GM12878 (cell line): ENCODE data around the gene PPP6C. TPM values are rescaled to one million over a fixed set of nuclear protein-coding genes. Genes with fewer than 3 reads are reported as not detected.

ENCODE experiments used
- ATAC-seq: fragments of 200-7000 bp; cut with Tn5 transposase; 3 replicates; pipeline ENCODE4 v1.9.1; 2020; ENCODE audit warnings: mild to moderate bottlenecking, moderate library complexity
- BruUV-seq: library from RNA; stranded (reverse); fragments of 400-500 nt; replicated peaks from 2 replicates; lab custom pipeline; 2021; lab: Mats Ljungman, UMichigan
- CTCF ChIA-PET: fragments of 300-600 bp; sonication (Branson Sonifier 250); formaldehyde crosslinking; extraction: SDS; loops from one replicate; lab custom pipeline; 2021; ENCODE audit warnings: inconsistent platforms; lab: Yijun Ruan, JAX
- POLR2A ChIA-PET: fragments of 350-600 bp; formaldehyde crosslinking; extraction: SDS; loops from one replicate; lab custom pipeline; 2021; ENCODE audit warnings: inconsistent platforms; lab: Charles Lee
- RAD21 ChIA-PET: fragments of 300-600 bp; sonication (Branson Sonifier 250); formaldehyde crosslinking; loops from one replicate; lab custom pipeline; 2023; ENCODE audit warnings: antibody characterized with exemption; ENCODE audit not compliant: unreplicated experiment; lab: Charles Lee
- SMC1A ChIA-PET: fragments of 300-600 bp; sonication (Branson Sonifier 250); formaldehyde crosslinking; loops from one replicate; lab custom pipeline; 2023; ENCODE audit not compliant: unreplicated experiment, uncharacterized antibody; lab: Charles Lee
- DNase-seq: peaks from one replicate; pipeline ENCODE4 v3.0.0-alpha.2; 2011; ENCODE audit warnings: low read depth, low spot score
- FAIRE-seq: peaks from 3 replicates; lab custom pipeline; 2011; peaks lifted over from hg19 to GRCh38; lab: Jason Lieb, UNC
- H2AFZ ChIP-seq: 2 replicates; pipeline ENCODE4 v1.6.0; 2011; ENCODE audit warnings: low read depth, low read length, control low read depth; ENCODE audit not compliant: control insufficient read depth
- H3K27ac ChIP-seq: 2 replicates; pipeline ENCODE4 v1.5.1; 2011; ENCODE audit warnings: control low read depth; ENCODE audit not compliant: control insufficient read depth, insufficient read depth
- H3K27me3 ChIP-seq, 2 experiments: replicated peaks in 1 of 2; 2 replicates each; pipeline versions ENCODE4 v1.6.0 to v1.6.1; 2011; ENCODE audit warnings: low read length in 1 of 2; ENCODE audit not compliant: control insufficient read depth in 2 of 2, insufficient read depth in 2 of 2
- H3K36me3 ChIP-seq, 2 experiments: 2 replicates each; pipeline ENCODE4 v1.5.1; 2011; ENCODE audit warnings: low read length in 1 of 2; ENCODE audit not compliant: control insufficient read depth in 2 of 2, insufficient read depth in 2 of 2
- H3K4me1 ChIP-seq: 2 replicates; pipeline ENCODE4 v1.6.1; 2011; ENCODE audit warnings: mild to moderate bottlenecking, low read length, moderate library complexity, mixed read lengths; ENCODE audit not compliant: control insufficient read depth, insufficient read depth
- H3K4me2 ChIP-seq: 2 replicates; pipeline ENCODE4 v1.6.0; 2011; ENCODE audit warnings: control low read depth; ENCODE audit not compliant: control insufficient read depth, insufficient read depth
- H3K4me3 ChIP-seq: fragments of 200-600 bp; sonication (generic); 2 replicates; pipeline ENCODE4 v1.5.1; 2016
- H3K79me2 ChIP-seq: 2 replicates; pipeline ENCODE4 v1.6.0; 2011; ENCODE audit warnings: low read length; ENCODE audit not compliant: control insufficient read depth, insufficient read depth
- H3K9ac ChIP-seq: 2 replicates; pipeline ENCODE4 v1.8.0; 2011; ENCODE audit warnings: low read length, control low read depth, mixed read lengths; ENCODE audit not compliant: control insufficient read depth, insufficient read depth
- H3K9me3 ChIP-seq: replicated peaks from 3 replicates; pipeline ENCODE4 v1.5.1; 2011; ENCODE audit warnings: mild to moderate bottlenecking, low read length; ENCODE audit not compliant: control insufficient read depth, insufficient read depth
- H4K20me1 ChIP-seq: 2 replicates; pipeline ENCODE4 v1.6.0; 2011; ENCODE audit not compliant: control insufficient read depth, insufficient read depth
- BCL11A ChIP-seq: IDR thresholded peaks from 2 replicates; pipeline ENCODE4 v1.6.1; 2011; ENCODE audit warnings: low read depth, low read length
- CREM ChIP-seq: IDR thresholded peaks from 2 replicates; pipeline ENCODE4 v1.6.1; 2014; ENCODE audit warnings: antibody characterized with exemption, low read depth
- EGR1 ChIP-seq, 2 experiments: IDR thresholded peaks; 1 replicate in 1 of 2; 2 replicates in 1 of 2; pipeline ENCODE4 v1.6.1; 2011 to 2012; ENCODE audit warnings: low read depth in 2 of 2, low read length in 2 of 2, borderline replicate concordance in 1 of 2, mild to moderate bottlenecking in 1 of 2, moderate library complexity in 1 of 2
- EZH2 ChIP-seq: IDR thresholded peaks from 2 replicates; pipeline ENCODE4 v1.6.1; 2012; ENCODE audit warnings: low read depth, mild to moderate bottlenecking, control low read depth, inconsistent platforms, low read length, borderline replicate concordance; ENCODE audit not compliant: control insufficient read depth
- FOS ChIP-seq: IDR thresholded peaks from 3 replicates; pipeline ENCODE4 v1.6.1; 2011; ENCODE audit warnings: borderline replicate concordance; ENCODE audit not compliant: insufficient read length; ENCODE audit errors: extremely low read depth
- FOXM1 ChIP-seq: IDR thresholded peaks from 2 replicates; pipeline ENCODE4 v1.6.1; 2012; ENCODE audit warnings: low read depth, mild to moderate bottlenecking, inconsistent platforms, low read length, moderate library complexity
- GABPA ChIP-seq: IDR thresholded peaks from 2 replicates; pipeline ENCODE4 v1.6.1; 2014; ENCODE audit warnings: antibody characterized with exemption, low read depth, mild to moderate bottlenecking, inconsistent platforms
- MEF2B ChIP-seq: fragments of 450-650 bp; IDR thresholded peaks from 2 replicates; pipeline ENCODE4 v1.6.1; 2018; ENCODE audit warnings: mild to moderate bottlenecking, moderate library complexity; ENCODE audit not compliant: partially characterized antibody, poor library complexity, severe bottlenecking
- NFYA ChIP-seq: IDR thresholded peaks from 2 replicates; pipeline ENCODE4 v1.6.1; 2011; ENCODE audit warnings: low read depth, mild to moderate bottlenecking, low read length, improper control_type of control experiment, borderline replicate concordance
- RFX5 ChIP-seq: IDR thresholded peaks from 2 replicates; pipeline ENCODE4 v1.6.1; 2011; ENCODE audit warnings: low read depth, low read length, improper control_type of control experiment
- SMARCA5 ChIP-seq: fragments of 450-650 bp; IDR thresholded peaks from 2 replicates; pipeline ENCODE4 v1.6.1; 2017; ENCODE audit warnings: mild to moderate bottlenecking
- TCF12 ChIP-seq: IDR thresholded peaks from 2 replicates; pipeline ENCODE4 v1.6.1; 2011; ENCODE audit warnings: low read depth, mild to moderate bottlenecking, low read length
- WRNIP1 ChIP-seq: IDR thresholded peaks from 2 replicates; pipeline ENCODE4 v1.6.1; 2011; ENCODE audit warnings: low read depth, low read length, improper control_type of control experiment, borderline replicate concordance
- ZNF207 ChIP-seq: fragments of 450-650 bp; IDR thresholded peaks from 2 replicates; pipeline ENCODE4 v1.6.1; 2014; ENCODE audit warnings: antibody characterized with exemption, mild to moderate bottlenecking, borderline replicate concordance
- ZNF622 ChIP-seq: fragments of 450-650 bp; IDR thresholded peaks from 2 replicates; pipeline ENCODE4 v1.6.1; 2017; ENCODE audit warnings: mild to moderate bottlenecking, inconsistent platforms
- WGBS: methylation state at CpG from one replicate; pipeline ENCODE4 v1.1.6; 2016; ENCODE audit warnings: low lambda C conversion rate; ENCODE audit not compliant: insufficient replicate concordance, insufficient coverage; ENCODE audit errors: missing lambda C conversion rate; 5-methylcytosine and 5-hydroxymethylcytosine counted together
- in situ Hi-C: fragments of 300-500 bp; cut with MboI; formaldehyde crosslinking; loops from 9 replicates; pipeline ENCODE4 v1.14.3; 2018; ENCODE audit warnings: mixed read lengths
- intact Hi-C: fragments of 100-400 bp; cut with micrococcal nuclease; formaldehyde crosslinking; loops from one replicate; pipeline ENCODE4 v1.14.2; 2022; ENCODE audit not compliant: unreplicated experiment
- polyA plus RNA-seq, 11 experiments: library from polyadenylated mRNA; depleted of rRNA in 4 of 11; unstranded in 6 of 11; stranded (reverse) in 5 of 11; fragments of >200 nt; fragmentation: Nextera tagmentation in 4 of 11; fragmentation: Illumina TruSeq in 1 of 11; extraction: Ambion mirVana in 4 of 11; extraction: Trizol in 1 of 11; gene quantifications; 1 replicate in 1 of 11; 2 replicates in 10 of 11; pipeline versions ENCODE4 v1.2.1 to v1.2.3, GENCODE V29; 2011 to 2016; ENCODE audit warnings: inconsistent platforms in 2 of 11, missing spikeins in 2 of 11, low read depth in 1 of 11
- total RNA-seq, 4 experiments: library from RNA; depleted of rRNA in 3 of 4; stranded (reverse); fragments of >200 nt in 3 of 4; fragmentation: Illumina TruSeq in 1 of 4; extraction: Trizol in 1 of 4; gene quantifications; 2 replicates each; pipeline versions ENCODE4 v1.2.1 to v1.2.3, GENCODE V29; 2013 to 2021
- TF ChIP-seq, protein P1 (sequence below): IDR thresholded peaks from 2 replicates; pipeline ENCODE4 v1.6.1; 2012; ENCODE audit warnings: improper control_type of control experiment, low read depth, low read length; ENCODE audit not compliant: insufficient replicate concordance
- TF ChIP-seq, protein P2 (sequence below): fragments of 450-650 bp; IDR thresholded peaks from 2 replicates; pipeline ENCODE4 v1.6.1; 2016; ENCODE audit warnings: mild to moderate bottlenecking, moderate library complexity, borderline replicate concordance

The PPP6C gene
- total and polyA plus RNA-seq, 10 of the 15 experiments (the other 5 are each of a cell fraction or from before 2014, with no cell fraction given), result 26.8 to 45.3 (median 37.1) TPM

DNA sequence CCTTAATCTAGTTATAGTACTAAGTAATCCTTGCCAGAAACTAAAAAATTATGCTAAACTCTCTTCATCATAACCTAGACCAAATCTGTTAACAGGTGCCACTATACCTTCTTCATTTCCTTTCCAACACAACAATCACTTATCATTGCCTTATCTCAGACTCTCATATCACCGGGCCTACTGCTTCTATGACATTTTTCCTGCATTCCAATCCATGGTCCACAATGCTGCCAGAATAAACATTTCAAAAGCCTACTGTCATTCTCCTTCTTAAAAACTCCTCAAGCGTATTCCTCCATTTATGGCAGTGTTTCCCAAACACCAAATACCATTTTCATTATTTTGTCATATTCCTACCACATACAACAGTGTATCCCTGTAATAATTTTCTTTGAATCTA, 6.5 kb downstream of the PPP6C start:
- no peak overlapping the region for H3K4me2 ChIP-seq
- ATAC-seq (no peak), FAIRE-seq (no peak), DNase-seq (no peak)
- SMC1A ChIA-PET, result no interaction called here
- no peak overlapping the region for H2AFZ ChIP-seq
- no peak overlapping the region for H3K9ac ChIP-seq
- no peaks in the 10 kb centered on the region for H3K9me3 ChIP-seq
- no peak overlapping the region for H3K27ac ChIP-seq
- H3K4me3 ChIP-seq, result no peak overlapping the region
- no peaks in the 10 kb centered on the region for H3K4me1 ChIP-seq
- peaks cover 69% of the 10 kb centered on the region for H3K79me2 ChIP-seq
- no TSS peak for BruUV-seq
- no peaks in the 10 kb centered on the region for H4K20me1 ChIP-seq
- no peaks in the 10 kb centered on the region for H3K27me3 ChIP-seq
- RAD21 ChIA-PET, result no interaction called here
- in situ Hi-C loops (no loop called here), intact Hi-C loops (no loop called here)
- 94% methylated on average over 2 of the region's 2 CpGs for WGBS
- CTCF ChIA-PET, result no interaction called here
- H3K36me3 ChIP-seq, result peaks cover 0 to 1% of the 10 kb centered on the region in 2 experiments; a peak in 1 of 4 replicates
- POLR2A ChIA-PET, result interaction anchor here (0.6 to 1.1 kb wide), 2 partner anchors 56 to 659 kb away, joined by 3 read pairs; no protein-coding TSS in a partner anchor
- no peak for TF ChIP-seq EZH2
- no peak for TF ChIP-seq FOS
- no peak for TF ChIP-seq SMARCA5
- no peak for TF ChIP-seq GABPA
- no peak for TF ChIP-seq NFYA
- TF ChIP-seq, protein P1, sequence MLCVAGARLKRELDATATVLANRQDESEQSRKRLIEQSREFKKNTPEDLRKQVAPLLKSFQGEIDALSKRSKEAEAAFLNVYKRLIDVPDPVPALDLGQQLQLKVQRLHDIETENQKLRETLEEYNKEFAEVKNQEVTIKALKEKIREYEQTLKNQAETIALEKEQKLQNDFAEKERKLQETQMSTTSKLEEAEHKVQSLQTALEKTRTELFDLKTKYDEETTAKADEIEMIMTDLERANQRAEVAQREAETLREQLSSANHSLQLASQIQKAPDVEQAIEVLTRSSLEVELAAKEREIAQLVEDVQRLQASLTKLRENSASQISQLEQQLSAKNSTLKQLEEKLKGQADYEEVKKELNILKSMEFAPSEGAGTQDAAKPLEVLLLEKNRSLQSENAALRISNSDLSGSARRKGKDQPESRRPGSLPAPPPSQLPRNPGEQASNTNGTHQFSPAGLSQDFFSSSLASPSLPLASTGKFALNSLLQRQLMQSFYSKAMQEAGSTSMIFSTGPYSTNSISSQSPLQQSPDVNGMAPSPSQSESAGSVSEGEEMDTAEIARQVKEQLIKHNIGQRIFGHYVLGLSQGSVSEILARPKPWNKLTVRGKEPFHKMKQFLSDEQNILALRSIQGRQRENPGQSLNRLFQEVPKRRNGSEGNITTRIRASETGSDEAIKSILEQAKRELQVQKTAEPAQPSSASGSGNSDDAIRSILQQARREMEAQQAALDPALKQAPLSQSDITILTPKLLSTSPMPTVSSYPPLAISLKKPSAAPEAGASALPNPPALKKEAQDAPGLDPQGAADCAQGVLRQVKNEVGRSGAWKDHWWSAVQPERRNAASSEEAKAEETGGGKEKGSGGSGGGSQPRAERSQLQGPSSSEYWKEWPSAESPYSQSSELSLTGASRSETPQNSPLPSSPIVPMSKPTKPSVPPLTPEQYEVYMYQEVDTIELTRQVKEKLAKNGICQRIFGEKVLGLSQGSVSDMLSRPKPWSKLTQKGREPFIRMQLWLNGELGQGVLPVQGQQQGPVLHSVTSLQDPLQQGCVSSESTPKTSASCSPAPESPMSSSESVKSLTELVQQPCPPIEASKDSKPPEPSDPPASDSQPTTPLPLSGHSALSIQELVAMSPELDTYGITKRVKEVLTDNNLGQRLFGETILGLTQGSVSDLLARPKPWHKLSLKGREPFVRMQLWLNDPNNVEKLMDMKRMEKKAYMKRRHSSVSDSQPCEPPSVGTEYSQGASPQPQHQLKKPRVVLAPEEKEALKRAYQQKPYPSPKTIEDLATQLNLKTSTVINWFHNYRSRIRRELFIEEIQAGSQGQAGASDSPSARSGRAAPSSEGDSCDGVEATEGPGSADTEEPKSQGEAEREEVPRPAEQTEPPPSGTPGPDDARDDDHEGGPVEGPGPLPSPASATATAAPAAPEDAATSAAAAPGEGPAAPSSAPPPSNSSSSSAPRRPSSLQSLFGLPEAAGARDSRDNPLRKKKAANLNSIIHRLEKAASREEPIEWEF, result no peak
- no peak for TF ChIP-seq CREM
- TF ChIP-seq EGR1 (IDR thresholded peaks at IDR 0.05; ENCODE audit: borderline replicate concordance in 1 of 2, low read depth in 2 of 2, low read length in 2 of 2), result no peak
- no peak for TF ChIP-seq FOXM1
- no peak for TF ChIP-seq BCL11A
- TF ChIP-seq WRNIP1, result no peak
- TF ChIP-seq TCF12, result no peak
- no peak for TF ChIP-seq RFX5
- no peak for TF ChIP-seq ZNF622
- TF ChIP-seq, protein P2, sequence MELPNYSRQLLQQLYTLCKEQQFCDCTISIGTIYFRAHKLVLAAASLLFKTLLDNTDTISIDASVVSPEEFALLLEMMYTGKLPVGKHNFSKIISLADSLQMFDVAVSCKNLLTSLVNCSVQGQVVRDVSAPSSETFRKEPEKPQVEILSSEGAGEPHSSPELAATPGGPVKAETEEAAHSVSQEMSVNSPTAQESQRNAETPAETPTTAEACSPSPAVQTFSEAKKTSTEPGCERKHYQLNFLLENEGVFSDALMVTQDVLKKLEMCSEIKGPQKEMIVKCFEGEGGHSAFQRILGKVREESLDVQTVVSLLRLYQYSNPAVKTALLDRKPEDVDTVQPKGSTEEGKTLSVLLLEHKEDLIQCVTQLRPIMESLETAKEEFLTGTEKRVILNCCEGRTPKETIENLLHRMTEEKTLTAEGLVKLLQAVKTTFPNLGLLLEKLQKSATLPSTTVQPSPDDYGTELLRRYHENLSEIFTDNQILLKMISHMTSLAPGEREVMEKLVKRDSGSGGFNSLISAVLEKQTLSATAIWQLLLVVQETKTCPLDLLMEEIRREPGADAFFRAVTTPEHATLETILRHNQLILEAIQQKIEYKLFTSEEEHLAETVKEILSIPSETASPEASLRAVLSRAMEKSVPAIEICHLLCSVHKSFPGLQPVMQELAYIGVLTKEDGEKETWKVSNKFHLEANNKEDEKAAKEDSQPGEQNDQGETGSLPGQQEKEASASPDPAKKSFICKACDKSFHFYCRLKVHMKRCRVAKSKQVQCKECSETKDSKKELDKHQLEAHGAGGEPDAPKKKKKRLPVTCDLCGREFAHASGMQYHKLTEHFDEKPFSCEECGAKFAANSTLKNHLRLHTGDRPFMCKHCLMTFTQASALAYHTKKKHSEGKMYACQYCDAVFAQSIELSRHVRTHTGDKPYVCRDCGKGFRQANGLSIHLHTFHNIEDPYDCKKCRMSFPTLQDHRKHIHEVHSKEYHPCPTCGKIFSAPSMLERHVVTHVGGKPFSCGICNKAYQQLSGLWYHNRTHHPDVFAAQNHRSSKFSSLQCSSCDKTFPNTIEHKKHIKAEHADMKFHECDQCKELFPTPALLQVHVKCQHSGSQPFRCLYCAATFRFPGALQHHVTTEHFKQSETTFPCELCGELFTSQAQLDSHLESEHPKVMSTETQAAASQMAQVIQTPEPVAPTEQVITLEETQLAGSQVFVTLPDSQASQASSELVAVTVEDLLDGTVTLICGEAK, result no peak
- TF ChIP-seq MEF2B, result no peak
- TF ChIP-seq ZNF207, result no peak
